ENCODE data around the gene ENTREP1. TPM values are rescaled to one million over a fixed set of nuclear protein-coding genes. Genes with fewer than 3 reads are reported as not detected.

ENTREP1 gene
- total and polyA plus RNA-seq, 2 experiments from 2014 or later = 5.7 to 10.0 TPM

DNA sequence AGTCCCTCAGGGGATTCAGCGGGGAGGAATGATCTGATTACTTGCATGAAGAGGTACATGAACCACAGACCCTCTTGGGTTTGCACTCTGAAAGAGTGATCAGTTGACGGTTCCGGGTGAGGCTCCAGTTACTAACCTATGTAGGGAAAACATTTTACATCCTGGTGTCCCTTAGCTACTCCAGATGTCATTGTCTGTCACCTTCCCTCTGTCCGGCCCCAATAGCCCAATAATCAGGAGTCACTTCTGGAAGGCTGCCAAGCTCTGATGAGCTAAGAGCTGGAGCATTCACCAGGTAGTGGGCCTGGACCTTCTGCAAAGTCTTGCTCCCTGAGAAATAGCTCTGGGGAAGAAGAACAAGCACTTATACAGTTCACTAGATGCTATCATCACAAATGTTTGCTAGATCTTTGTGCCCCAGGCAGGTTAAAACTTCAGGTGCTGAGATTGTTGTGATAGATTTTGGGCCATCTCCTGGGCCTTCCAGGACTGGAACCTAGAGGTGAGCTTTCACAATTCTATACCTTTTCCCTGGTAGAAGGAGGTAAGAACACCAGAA is 64.5 kb downstream of the ENTREP1 start:
- Mint-ChIP-seq H3K9me3 (no peaks in the 10 kb centered on the region), H3K27ac (no peak overlapping the region), H3K36me3 (ENCODE audit: low read depth) (peaks cover 11% of the 10 kb centered on the region; the same call in 2 of the 3 replicates), H3K27me3 (ENCODE audit: insufficient read depth, low read depth, poor library complexity) (peaks cover 7% of the 10 kb centered on the region), H3K4me1 (peaks cover 12% of the 10 kb centered on the region), H3K4me3 (no peak overlapping the region)
- no peaks in the 10 kb centered on the region for H3F3A ChIP-seq (replicated peaks; ENCODE audit: low read depth)
- H3K9me2 ChIP-seq (ENCODE audit: insufficient read depth) = peaks cover 4% of the 10 kb centered on the region; the same call in 1 of the 2 replicates
- no peaks in the 10 kb centered on the region for H3K79me2 ChIP-seq (replicated peaks; ENCODE audit: insufficient read depth)
- DNase-seq (ENCODE audit: low spot score) (no peak), ATAC-seq (no peak)
- no peak overlapping the region for H3K4me2 ChIP-seq
- no peaks in the 10 kb centered on the region for H4K20me1 ChIP-seq (replicated peaks; ENCODE audit: insufficient read depth)
- H3K4me1 ChIP-seq (ENCODE audit: insufficient read depth) = 0 out of 2 replicates have a peak, but pooled peaks cover 2% of the 10 kb centered on the region
- TF ChIP-seq ZNF114 (CRISPR knock-in tag; IDR thresholded peaks at IDR 0.05) = no peak
- TF ChIP-seq, protein P1, sequence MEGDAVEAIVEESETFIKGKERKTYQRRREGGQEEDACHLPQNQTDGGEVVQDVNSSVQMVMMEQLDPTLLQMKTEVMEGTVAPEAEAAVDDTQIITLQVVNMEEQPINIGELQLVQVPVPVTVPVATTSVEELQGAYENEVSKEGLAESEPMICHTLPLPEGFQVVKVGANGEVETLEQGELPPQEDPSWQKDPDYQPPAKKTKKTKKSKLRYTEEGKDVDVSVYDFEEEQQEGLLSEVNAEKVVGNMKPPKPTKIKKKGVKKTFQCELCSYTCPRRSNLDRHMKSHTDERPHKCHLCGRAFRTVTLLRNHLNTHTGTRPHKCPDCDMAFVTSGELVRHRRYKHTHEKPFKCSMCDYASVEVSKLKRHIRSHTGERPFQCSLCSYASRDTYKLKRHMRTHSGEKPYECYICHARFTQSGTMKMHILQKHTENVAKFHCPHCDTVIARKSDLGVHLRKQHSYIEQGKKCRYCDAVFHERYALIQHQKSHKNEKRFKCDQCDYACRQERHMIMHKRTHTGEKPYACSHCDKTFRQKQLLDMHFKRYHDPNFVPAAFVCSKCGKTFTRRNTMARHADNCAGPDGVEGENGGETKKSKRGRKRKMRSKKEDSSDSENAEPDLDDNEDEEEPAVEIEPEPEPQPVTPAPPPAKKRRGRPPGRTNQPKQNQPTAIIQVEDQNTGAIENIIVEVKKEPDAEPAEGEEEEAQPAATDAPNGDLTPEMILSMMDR (conservative IDR thresholded peaks at IDR 0.05; ENCODE audit: low read depth in 2 of 2) = no peak
- TF ChIP-seq, protein P2, sequence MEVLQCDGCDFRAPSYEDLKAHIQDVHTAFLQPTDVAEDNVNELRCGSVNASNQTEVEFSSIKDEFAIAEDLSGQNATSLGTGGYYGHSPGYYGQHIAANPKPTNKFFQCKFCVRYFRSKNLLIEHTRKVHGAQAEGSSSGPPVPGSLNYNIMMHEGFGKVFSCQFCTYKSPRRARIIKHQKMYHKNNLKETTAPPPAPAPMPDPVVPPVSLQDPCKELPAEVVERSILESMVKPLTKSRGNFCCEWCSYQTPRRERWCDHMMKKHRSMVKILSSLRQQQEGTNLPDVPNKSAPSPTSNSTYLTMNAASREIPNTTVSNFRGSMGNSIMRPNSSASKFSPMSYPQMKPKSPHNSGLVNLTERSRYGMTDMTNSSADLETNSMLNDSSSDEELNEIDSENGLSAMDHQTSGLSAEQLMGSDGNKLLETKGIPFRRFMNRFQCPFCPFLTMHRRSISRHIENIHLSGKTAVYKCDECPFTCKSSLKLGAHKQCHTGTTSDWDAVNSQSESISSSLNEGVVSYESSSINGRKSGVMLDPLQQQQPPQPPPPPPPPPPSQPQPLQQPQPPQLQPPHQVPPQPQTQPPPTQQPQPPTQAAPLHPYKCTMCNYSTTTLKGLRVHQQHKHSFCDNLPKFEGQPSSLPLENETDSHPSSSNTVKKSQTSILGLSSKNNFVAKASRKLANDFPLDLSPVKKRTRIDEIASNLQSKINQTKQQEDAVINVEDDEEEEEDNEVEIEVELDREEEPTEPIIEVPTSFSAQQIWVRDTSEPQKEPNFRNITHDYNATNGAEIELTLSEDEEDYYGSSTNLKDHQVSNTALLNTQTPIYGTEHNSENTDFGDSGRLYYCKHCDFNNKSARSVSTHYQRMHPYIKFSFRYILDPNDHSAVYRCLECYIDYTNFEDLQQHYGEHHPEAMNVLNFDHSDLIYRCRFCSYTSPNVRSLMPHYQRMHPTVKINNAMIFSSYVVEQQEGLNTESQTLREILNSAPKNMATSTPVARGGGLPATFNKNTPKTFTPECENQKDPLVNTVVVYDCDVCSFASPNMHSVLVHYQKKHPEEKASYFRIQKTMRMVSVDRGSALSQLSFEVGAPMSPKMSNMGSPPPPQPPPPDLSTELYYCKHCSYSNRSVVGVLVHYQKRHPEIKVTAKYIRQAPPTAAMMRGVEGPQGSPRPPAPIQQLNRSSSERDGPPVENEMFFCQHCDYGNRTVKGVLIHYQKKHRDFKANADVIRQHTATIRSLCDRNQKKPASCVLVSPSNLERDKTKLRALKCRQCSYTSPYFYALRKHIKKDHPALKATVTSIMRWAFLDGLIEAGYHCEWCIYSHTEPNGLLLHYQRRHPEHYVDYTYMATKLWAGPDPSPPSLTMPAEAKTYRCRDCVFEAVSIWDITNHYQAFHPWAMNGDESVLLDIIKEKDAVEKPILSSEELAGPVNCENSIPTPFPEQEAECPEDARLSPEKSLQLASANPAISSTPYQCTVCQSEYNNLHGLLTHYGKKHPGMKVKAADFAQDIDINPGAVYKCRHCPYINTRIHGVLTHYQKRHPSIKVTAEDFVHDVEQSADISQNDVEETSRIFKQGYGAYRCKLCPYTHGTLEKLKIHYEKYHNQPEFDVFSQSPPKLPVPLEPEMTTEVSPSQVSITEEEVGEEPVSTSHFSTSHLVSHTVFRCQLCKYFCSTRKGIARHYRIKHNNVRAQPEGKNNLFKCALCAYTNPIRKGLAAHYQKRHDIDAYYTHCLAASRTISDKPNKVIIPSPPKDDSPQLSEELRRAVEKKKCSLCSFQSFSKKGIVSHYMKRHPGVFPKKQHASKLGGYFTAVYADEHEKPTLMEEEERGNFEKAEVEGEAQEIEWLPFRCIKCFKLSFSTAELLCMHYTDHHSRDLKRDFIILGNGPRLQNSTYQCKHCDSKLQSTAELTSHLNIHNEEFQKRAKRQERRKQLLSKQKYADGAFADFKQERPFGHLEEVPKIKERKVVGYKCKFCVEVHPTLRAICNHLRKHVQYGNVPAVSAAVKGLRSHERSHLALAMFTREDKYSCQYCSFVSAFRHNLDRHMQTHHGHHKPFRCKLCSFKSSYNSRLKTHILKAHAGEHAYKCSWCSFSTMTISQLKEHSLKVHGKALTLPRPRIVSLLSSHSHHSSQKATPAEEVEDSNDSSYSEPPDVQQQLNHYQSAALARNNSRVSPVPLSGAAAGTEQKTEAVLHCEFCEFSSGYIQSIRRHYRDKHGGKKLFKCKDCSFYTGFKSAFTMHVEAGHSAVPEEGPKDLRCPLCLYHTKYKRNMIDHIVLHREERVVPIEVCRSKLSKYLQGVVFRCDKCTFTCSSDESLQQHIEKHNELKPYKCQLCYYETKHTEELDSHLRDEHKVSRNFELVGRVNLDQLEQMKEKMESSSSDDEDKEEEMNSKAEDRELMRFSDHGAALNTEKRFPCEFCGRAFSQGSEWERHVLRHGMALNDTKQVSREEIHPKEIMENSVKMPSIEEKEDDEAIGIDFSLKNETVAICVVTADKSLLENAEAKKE (CRISPR knock-in tag; IDR thresholded peaks at IDR 0.05) = no peak
- TF ChIP-seq CREB1 (CRISPR knock-in tag; IDR thresholded peaks at IDR 0.05; ENCODE audit: low read depth) = no peak
- no peak for TF ChIP-seq JUNB (IDR thresholded peaks at IDR 0.05; ENCODE audit: unreplicated experiment)
- TF ChIP-seq ZNF331 (CRISPR knock-in tag; IDR thresholded peaks at IDR 0.05; ENCODE audit: low read depth) = no peak
- TF ChIP-seq STAT1 (IDR thresholded peaks at IDR 0.05; ENCODE audit: unreplicated experiment) = no peak
- TF ChIP-seq EZH2phosphoT487 (IDR thresholded peaks at IDR 0.05; ENCODE audit: unreplicated experiment) = no peak
- TF ChIP-seq NANOG (IDR thresholded peaks at IDR 0.05; ENCODE audit: borderline replicate concordance) = no peak
- TF ChIP-seq POLR2AphosphoS5 (IDR thresholded peaks at IDR 0.05; ENCODE audit: low read depth) = no peak
- no peak for TF ChIP-seq EZH2 (IDR thresholded peaks at IDR 0.05; ENCODE audit: low read depth, unreplicated experiment)
- TF ChIP-seq, protein P3, sequence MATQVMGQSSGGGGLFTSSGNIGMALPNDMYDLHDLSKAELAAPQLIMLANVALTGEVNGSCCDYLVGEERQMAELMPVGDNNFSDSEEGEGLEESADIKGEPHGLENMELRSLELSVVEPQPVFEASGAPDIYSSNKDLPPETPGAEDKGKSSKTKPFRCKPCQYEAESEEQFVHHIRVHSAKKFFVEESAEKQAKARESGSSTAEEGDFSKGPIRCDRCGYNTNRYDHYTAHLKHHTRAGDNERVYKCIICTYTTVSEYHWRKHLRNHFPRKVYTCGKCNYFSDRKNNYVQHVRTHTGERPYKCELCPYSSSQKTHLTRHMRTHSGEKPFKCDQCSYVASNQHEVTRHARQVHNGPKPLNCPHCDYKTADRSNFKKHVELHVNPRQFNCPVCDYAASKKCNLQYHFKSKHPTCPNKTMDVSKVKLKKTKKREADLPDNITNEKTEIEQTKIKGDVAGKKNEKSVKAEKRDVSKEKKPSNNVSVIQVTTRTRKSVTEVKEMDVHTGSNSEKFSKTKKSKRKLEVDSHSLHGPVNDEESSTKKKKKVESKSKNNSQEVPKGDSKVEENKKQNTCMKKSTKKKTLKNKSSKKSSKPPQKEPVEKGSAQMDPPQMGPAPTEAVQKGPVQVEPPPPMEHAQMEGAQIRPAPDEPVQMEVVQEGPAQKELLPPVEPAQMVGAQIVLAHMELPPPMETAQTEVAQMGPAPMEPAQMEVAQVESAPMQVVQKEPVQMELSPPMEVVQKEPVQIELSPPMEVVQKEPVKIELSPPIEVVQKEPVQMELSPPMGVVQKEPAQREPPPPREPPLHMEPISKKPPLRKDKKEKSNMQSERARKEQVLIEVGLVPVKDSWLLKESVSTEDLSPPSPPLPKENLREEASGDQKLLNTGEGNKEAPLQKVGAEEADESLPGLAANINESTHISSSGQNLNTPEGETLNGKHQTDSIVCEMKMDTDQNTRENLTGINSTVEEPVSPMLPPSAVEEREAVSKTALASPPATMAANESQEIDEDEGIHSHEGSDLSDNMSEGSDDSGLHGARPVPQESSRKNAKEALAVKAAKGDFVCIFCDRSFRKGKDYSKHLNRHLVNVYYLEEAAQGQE (IDR thresholded peaks at IDR 0.05; ENCODE audit: unreplicated experiment) = no peak
- no peak for TF ChIP-seq ETS1 (IDR thresholded peaks at IDR 0.05)
- H3K27me3 ChIP-seq (ENCODE audit: insufficient read depth) = no peaks in the 10 kb centered on the region
- no peak overlapping the region for H3K27ac ChIP-seq (ENCODE audit: low read depth)
- H3K4me3 ChIP-seq = no peak overlapping the region
- H3K36me3 ChIP-seq (ENCODE audit: insufficient read depth) = no peaks in the 10 kb centered on the region
- H2AFZ ChIP-seq = no peak overlapping the region

Measured in GM23338 (cell line).